Thoracic aorta (tissue), 2 donors: ENCODE results near the gene ATP5MC2. TPM values are rescaled to one million over a fixed set of nuclear protein-coding genes. Genes with fewer than 3 reads are reported as not detected.

Experiments
- ATAC-seq: fragments of 150-250 bp; one replicate; pipeline ENCODE4 v1.8.0; 2017; ENCODE audit warnings: low read depth; ENCODE audit not compliant: insufficient number of reproducible peaks, low FRiP score
- DNase-seq: peaks from one replicate; pipeline ENCODE4 v3.0.0-alpha.2; 2020; ENCODE audit warnings: low spot score
- H3K27ac ChIP-seq, 2 donors: fragments of 200-600 bp; sonication (generic); 1 replicate in 1 of 2; 2 replicates in 1 of 2; pipeline ENCODE4 v1.5.1; 2016; ENCODE audit warnings: mild to moderate bottlenecking in 2 of 2, moderate library complexity in 2 of 2
- H3K27me3 ChIP-seq: fragments of 200-600 bp; sonication (generic); replicated peaks from 2 replicates; pipeline ENCODE4 v1.6.0; 2016; ENCODE audit warnings: mild to moderate bottlenecking; ENCODE audit not compliant: insufficient read depth
- H3K36me3 ChIP-seq: fragments of 200-600 bp; sonication (generic); one replicate; pipeline ENCODE4 v1.5.1; 2016
- H3K4me1 ChIP-seq, 2 donors: fragments of 200-600 bp; sonication (generic); 1 replicate in 1 of 2; 2 replicates in 1 of 2; pipeline versions ENCODE4 v1.5.1 to v1.6.0; 2016; ENCODE audit warnings: low read depth in 2 of 2, mild to moderate bottlenecking in 1 of 2; ENCODE audit not compliant: control insufficient read depth in 1 of 2
- H3K4me3 ChIP-seq: fragments of 200-600 bp; sonication (generic); 2 replicates; pipeline ENCODE4 v1.5.1; 2016; ENCODE audit warnings: mild to moderate bottlenecking
- H3K9me3 ChIP-seq: fragments of 200-600 bp; sonication (generic); 2 replicates; pipeline ENCODE4 v1.5.1; 2016
- total RNA-seq, 2 donors: library from RNA; depleted of rRNA; stranded (reverse); fragments of >200 nt; gene quantifications; one replicate each; pipeline versions ENCODE4 v1.1.0 to v1.2.3, GENCODE V29; 2016
- TF ChIP-seq, protein P1 (sequence below): fragments of 200-600 bp; sonication (generic); IDR thresholded peaks from one replicate; pipeline ENCODE4 v1.5.1; 2019; ENCODE audit warnings: antibody characterized with exemption

The ATP5MC2 gene
- total RNA-seq, 2 donors from 2014 or later, result 168 to 175 TPM

DNA sequence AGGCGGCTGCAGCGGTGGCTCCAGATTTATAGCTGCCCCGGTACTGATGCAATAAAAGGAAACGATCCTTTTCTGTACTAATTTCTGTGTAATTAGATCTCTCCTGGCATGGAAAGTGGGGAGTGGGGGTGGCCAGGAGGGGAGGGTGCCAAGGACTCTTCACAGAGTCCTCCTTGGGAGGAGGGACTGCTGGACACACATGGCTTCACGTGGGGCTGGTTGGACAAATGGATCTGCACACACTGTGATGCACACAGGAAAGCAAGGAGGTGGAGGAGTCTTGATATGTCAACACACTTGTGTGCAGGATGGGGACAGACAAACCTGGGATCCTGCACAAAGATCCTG, 23.8 kb upstream of the ATP5MC2 start:
- Histone ChIP-seq H3K27me3 (peaks cover 10% of the 10 kb centered on the region), H3K36me3 (no peaks in the 10 kb centered on the region), H3K27ac (no peak overlapping the region), H3K4me1 (peaks cover 0 to 14% of the 10 kb centered on the region in 2 donors), H3K4me3 (no peak overlapping the region), H3K9me3 (no peaks in the 10 kb centered on the region)
- ATAC-seq, result no peak
- DNase-seq, result no peak
- TF ChIP-seq, protein P1, sequence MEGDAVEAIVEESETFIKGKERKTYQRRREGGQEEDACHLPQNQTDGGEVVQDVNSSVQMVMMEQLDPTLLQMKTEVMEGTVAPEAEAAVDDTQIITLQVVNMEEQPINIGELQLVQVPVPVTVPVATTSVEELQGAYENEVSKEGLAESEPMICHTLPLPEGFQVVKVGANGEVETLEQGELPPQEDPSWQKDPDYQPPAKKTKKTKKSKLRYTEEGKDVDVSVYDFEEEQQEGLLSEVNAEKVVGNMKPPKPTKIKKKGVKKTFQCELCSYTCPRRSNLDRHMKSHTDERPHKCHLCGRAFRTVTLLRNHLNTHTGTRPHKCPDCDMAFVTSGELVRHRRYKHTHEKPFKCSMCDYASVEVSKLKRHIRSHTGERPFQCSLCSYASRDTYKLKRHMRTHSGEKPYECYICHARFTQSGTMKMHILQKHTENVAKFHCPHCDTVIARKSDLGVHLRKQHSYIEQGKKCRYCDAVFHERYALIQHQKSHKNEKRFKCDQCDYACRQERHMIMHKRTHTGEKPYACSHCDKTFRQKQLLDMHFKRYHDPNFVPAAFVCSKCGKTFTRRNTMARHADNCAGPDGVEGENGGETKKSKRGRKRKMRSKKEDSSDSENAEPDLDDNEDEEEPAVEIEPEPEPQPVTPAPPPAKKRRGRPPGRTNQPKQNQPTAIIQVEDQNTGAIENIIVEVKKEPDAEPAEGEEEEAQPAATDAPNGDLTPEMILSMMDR, result no peak

DNA sequence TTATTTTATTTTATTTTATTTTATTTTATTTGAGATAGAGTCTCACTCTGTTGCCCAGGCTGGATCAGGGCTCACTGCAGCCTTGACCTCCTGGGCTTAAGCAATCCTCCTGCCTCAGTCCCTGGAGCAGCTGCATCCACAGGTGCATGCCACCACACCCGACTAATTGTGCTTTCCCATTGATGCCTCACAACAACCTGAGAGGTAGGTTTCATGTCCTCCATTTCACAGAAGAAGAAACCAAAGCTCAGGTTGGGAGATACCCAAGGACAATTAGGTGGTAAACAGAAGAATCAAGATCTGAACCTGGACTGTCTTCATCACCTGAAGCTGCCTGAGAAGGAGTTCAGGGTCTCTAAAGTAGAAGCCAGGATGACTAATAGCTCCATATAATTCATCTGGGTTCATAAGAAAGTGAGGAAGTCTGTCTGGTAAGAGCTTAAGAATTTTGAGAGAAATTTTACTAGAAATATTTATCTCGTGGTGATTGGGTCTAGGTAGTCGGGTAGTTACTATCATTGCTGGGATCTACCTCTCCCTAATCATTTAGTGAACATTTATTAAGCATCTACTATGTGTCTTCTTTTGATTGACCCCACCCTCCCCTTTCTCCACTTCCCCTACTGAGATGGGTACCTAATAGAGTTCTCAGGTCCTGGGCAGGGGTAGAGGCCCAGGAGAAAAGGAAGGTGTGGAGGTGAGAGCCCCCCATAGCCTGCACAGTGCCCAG, 23.2 kb upstream of the ATP5MC2 start:
- Histone ChIP-seq H3K4me3 (no peak overlapping the region), H3K4me1 (peaks cover 0 to 14% of the 10 kb centered on the region in 2 donors), H3K9me3 (no peaks in the 10 kb centered on the region), H3K36me3 (no peaks in the 10 kb centered on the region), H3K27ac (no peak overlapping the region), H3K27me3 (peaks cover 10% of the 10 kb centered on the region)
- ATAC-seq (no peak), DNase-seq (no peak)
- TF ChIP-seq, protein P1, result no peak

DNA sequence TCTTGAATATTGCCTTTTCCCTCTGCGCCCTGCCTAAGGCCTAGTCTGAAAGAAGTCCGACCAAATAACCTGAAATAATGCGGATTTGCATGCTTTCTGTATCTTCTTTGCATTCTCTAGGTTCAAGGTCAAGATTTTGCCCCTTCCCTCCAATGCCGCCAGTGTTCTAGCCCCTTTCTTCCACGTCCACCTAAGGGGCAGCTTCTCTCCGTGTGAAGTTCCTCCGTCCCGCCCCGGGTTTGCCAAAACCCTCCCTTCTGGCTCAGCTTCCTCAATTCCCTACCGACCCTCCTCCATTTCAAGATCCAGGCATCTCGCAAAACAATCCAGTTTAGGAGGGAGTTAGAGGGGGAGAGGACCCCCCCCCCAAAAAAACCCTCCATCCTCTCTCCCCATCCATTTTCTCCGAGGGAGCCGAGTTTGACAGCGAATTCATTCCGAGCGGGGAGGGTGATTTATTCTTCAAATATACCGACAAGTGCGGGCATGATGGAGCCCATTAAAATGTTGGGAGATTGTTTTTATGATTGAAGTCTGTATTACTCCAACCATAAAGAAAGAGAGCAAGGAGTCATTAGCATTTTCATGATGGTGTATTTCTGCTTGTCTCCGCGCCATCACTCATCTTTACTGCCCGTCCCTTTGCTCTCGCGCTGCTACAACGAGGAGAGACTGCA, 20.9 kb upstream of the ATP5MC2 start:
- Histone ChIP-seq H3K36me3 (no peaks in the 10 kb centered on the region), H3K9me3 (no peaks in the 10 kb centered on the region), H3K4me3 (peak overlapping the region; percentile 40), H3K4me1 (peaks cover 0 to 14% of the 10 kb centered on the region in 2 donors), H3K27me3 (peaks cover 10% of the 10 kb centered on the region), H3K27ac (no peak overlapping the region)
- ATAC-seq (no peak), DNase-seq (no peak)
- TF ChIP-seq, protein P1, result no peak

DNA sequence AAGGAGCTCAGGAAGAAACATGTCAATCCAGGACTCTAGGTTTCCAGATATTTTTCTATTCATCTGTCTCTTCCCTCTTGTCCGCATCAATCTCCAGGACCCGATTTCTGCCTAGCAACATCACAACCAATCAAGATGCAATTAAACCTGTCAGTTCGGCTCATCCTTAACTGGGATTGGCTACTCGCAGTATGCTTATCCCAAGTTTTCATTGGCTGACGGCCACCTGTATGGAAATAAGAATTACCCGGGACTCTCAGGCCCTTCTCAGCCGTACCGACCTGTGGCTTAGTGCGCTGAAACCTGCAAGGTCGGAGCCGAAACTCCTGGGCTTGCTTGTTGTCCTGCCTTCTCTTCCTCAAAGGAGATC, 20.4 kb upstream of the ATP5MC2 start:
- Histone ChIP-seq H3K4me3 (peak overlapping the region; percentile 40), H3K9me3 (no peaks in the 10 kb centered on the region), H3K27ac (no peak overlapping the region), H3K36me3 (no peaks in the 10 kb centered on the region), H3K27me3 (peaks cover 10% of the 10 kb centered on the region), H3K4me1 (peaks cover 0 to 14% of the 10 kb centered on the region in 2 donors)
- ATAC-seq (no peak), DNase-seq (no peak)
- TF ChIP-seq, protein P1, result no peak
